ENCODE measurements around the gene NLGN1.
"Not testable (repeated sequence)": the region's sequence is repeated elsewhere in the genome, so short reads cannot be mapped to it uniquely, and the experiment has no call there.

NLGN1 gene

GRCh38 chr3:173397161-173398110 is at the start of gene NLGN1:
Gene NLGN1, plus strand, starts transcription at chr3:173397744.
- peak; percentile 27 for DNase-seq

GRCh38 chr3:173351886-173352285 is 45.7 kb upstream of the NLGN1 start:
- DNase-seq: no peak

- not testable (repeated sequence) for DNase-seq
These were observed 44.4 kb upstream of the NLGN1 start for GRCh38 chr3:173353137-173353536.

- no peak for DNase-seq
These were observed 43.4 kb upstream of the NLGN1 start for GRCh38 chr3:173354124-173354523.

- no peak for DNase-seq
These were observed 25.6 kb upstream of the NLGN1 start for GRCh38 chr3:173371848-173372487.

GRCh38 chr3:173380681-173381080 is 16.9 kb upstream of the NLGN1 start:
- DNase-seq: no peak

GRCh38 chr3:173381936-173382335 is 15.6 kb upstream of the NLGN1 start:
- not testable (repeated sequence) for DNase-seq

- no peak for DNase-seq
These were observed 2.5 kb upstream of the NLGN1 start for GRCh38 chr3:173395073-173395411.

GRCh38 chr3:173395412-173396181 is 1.9 kb upstream of the NLGN1 start:
- peak; percentile 93 for DNase-seq

GRCh38 chr3:173396191-173397041 is 1.1 kb upstream of the NLGN1 start:
- no peak for DNase-seq

GRCh38 chr3:173398111-173398479 is 551 bp downstream of the NLGN1 start:
- DNase-seq: no peak

- DNase-seq: no peak
These were observed 1.5 kb downstream of the NLGN1 start for GRCh38 chr3:173399044-173399443.

GRCh38 chr3:173401369-173401768 is 3.8 kb downstream of the NLGN1 start:
- no peak for DNase-seq

- no peak for DNase-seq
These were observed 5.1 kb downstream of the NLGN1 start for GRCh38 chr3:173402656-173403055.

- no peak for DNase-seq
These were observed 5.8 kb downstream of the NLGN1 start for GRCh38 chr3:173403376-173403775.

- no peak for DNase-seq
These were observed 6.6 kb downstream of the NLGN1 start for GRCh38 chr3:173404156-173404555.

- no peak for DNase-seq
These were observed 12.9 kb downstream of the NLGN1 start for GRCh38 chr3:173410436-173410835.

GRCh38 chr3:173410849-173411248 is 13.3 kb downstream of the NLGN1 start:
- DNase-seq: peak; percentile 32

GRCh38 chr3:173411375-173411973 is 13.9 kb downstream of the NLGN1 start:
- DNase-seq: peak; percentile 29

- no peak for DNase-seq
These were observed 18.5 kb downstream of the NLGN1 start for GRCh38 chr3:173416070-173416469.

- no peak for DNase-seq
These were observed 31.5 kb downstream of the NLGN1 start for GRCh38 chr3:173429076-173429475.

GRCh38 chr3:173429527-173429926 is 32.0 kb downstream of the NLGN1 start:
- no peak for DNase-seq
